Measurements from ENCODE around the gene PNPLA6. TPM values are rescaled to one million over a fixed set of nuclear protein-coding genes. Genes with fewer than 3 reads are reported as not detected.

Gene PNPLA6
- total RNA-seq, 1 experiment from 2014 or later: 121 TPM

DNA sequence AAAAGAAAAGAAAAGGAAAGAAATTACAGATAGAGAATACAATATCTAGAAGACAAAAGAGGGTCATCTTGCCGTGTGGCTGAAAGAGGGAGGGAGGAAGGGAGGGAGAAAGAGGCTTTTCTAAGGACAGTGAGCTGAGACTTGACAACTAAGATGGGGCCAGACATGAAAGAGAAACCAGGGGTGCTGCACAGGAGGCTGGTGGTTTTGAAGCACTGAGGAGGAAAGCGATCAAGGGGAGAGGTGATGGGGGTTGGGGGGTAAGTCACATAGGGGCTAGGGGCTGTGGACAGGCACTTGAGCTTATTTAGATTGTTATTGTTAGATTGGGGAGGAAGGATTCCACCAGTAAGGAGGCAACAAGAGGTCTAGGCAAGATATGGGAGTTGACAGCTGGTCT, 17.3 kb downstream of the PNPLA6 start:
- Histone ChIP-seq H2AFZ (no peak overlapping the region), H3K27me3 (ENCODE audit: insufficient read depth, low read depth) (no peaks in the 10 kb centered on the region), H3K4me3 (no peak overlapping the region), H3K27ac (no peak overlapping the region), H4K20me1 (ENCODE audit: insufficient read depth) (no peaks in the 10 kb centered on the region), H3K79me2 (ENCODE audit: low read depth) (no peaks in the 10 kb centered on the region), H3K36me3 (ENCODE audit: low read depth) (peaks cover 13% of the 10 kb centered on the region; the same call in 1 of the 2 replicates), H3K9me3 (ENCODE audit: insufficient read depth, low read depth) (no peaks in the 10 kb centered on the region), H3K9me2 (ENCODE audit: insufficient read depth) (no peaks in the 10 kb centered on the region), H3K4me1 (replicated peaks; ENCODE audit: insufficient read depth) (no peaks in the 10 kb centered on the region), H3K4me2 (no peak overlapping the region), H3F3A (ENCODE audit: insufficient read depth, low read depth) (0 out of 2 replicates have a peak, but pooled peaks cover 5% of the 10 kb centered on the region)
- intact Hi-C loops (cut with micrococcal nuclease; ENCODE audit: unreplicated experiment): no loop called here
- POLR2A ChIA-PET (ENCODE audit: unreplicated experiment): interaction anchor here (0.6 to 0.7 kb wide), 2 partner anchors 101 to 159 kb away, joined by 3 to 18 read pairs; no protein-coding TSS in a partner anchor
- DNase-seq: no peak
- CTCF ChIA-PET: interaction anchor here (0.6 kb wide), 1 partner anchor 173 kb away, joined by 6 read pairs; no protein-coding TSS in a partner anchor
- TF ChIP-seq EZH2 (IDR thresholded peaks at IDR 0.05; ENCODE audit: low read depth) (no peak), CTCF (conservative IDR thresholded peaks at IDR 0.05) (no peak)
- no TSS peak for BruUV-seq (replicated peaks)

DNA sequence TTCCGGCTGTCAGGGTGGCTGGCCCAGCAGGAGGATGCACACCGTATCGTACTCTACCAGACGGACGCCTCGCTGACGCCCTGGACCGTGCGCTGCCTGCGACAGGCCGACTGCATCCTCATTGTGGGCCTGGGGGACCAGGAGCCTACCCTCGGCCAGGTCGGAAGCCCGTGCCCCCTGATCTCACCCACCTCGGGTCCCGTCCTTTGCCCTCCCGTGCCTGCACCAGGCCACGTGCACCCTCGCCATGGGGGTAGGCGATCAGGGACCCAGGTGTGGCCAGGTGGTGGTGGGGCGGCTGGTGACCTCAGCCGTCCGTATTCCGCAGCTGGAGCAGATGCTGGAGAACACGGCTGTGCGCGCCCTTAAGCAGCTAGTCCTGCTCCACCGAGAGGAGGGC, 19.0 kb downstream of the PNPLA6 start:
- Histone ChIP-seq H3K9me2 (ENCODE audit: insufficient read depth) (no peaks in the 10 kb centered on the region), H3K4me1 (replicated peaks; ENCODE audit: insufficient read depth) (no peaks in the 10 kb centered on the region), H3K4me3 (no peak overlapping the region), H3K27ac (no peak overlapping the region), H3K79me2 (ENCODE audit: low read depth) (no peaks in the 10 kb centered on the region), H3K4me2 (no peak overlapping the region), H3K9me3 (ENCODE audit: insufficient read depth, low read depth) (no peaks in the 10 kb centered on the region), H3K36me3 (ENCODE audit: low read depth) (peaks cover 13% of the 10 kb centered on the region; the same call in 1 of the 2 replicates), H4K20me1 (ENCODE audit: insufficient read depth) (no peaks in the 10 kb centered on the region), H2AFZ (no peak overlapping the region), H3K27me3 (ENCODE audit: insufficient read depth, low read depth) (no peaks in the 10 kb centered on the region), H3F3A (ENCODE audit: insufficient read depth, low read depth) (no peaks in the 10 kb centered on the region; the same call in 1 of the 2 replicates)
- DNase-seq: no peak
- POLR2A ChIA-PET (ENCODE audit: unreplicated experiment): interaction anchor here (0.5 kb wide), 1 partner anchor 1237 kb away, joined by 3 read pairs; no protein-coding TSS in a partner anchor
- no peak for TF ChIP-seq CTCF (conservative IDR thresholded peaks at IDR 0.05)
- no peak for TF ChIP-seq EZH2 (IDR thresholded peaks at IDR 0.05; ENCODE audit: low read depth)
- no TSS peak for BruUV-seq (replicated peaks)
- intact Hi-C loops (cut with micrococcal nuclease; ENCODE audit: unreplicated experiment): no loop called here
- CTCF ChIA-PET: no interaction called here

DNA sequence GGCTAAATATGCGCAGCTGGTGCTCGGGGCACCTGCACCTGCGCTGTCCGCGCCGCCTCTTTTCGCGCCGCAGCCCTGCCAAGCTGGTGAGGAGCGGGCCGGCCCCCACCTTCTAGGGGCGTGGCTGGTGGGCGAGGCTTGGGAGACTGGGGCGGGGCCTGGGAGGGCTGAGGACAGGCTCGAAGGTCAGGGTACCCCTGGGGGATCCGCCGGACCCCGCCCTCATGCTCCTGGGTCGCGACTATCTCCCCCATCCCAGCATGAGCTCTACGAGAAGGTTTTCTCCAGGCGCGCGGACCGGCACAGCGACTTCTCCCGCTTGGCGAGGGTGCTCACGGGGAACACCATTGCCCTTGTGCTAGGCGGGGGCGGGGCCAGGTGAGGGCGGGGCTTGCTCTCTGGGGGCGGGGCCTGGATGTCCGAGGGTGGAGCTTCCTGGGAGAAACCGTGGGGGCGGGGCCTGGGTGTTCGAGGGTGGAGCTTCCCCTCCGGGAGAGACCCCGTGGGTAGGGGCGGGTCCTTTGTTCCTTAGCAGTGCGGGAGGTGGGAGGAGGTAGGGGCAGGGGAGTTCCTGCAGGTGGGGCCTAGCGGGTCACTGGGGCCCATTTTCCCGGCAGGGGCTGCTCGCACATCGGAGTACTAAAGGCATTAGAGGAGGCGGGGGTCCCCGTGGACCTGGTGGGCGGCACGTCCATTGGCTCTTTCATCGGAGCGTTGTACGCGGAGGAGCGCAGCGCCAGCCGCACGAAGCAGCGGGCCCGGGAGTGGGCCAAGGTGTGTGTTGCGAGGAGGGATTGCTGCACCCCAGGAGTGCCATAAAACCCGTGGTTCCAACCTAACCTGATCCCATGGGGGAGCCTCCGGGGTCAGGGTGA, 19.7 kb downstream of the PNPLA6 start:
- no TSS peak for BruUV-seq (replicated peaks)
- DNase-seq: no peak
- Histone ChIP-seq H2AFZ (no peak overlapping the region), H3K27ac (no peak overlapping the region), H3K4me1 (replicated peaks; ENCODE audit: insufficient read depth) (no peaks in the 10 kb centered on the region), H3K4me3 (no peak overlapping the region), H3K9me2 (ENCODE audit: insufficient read depth) (no peaks in the 10 kb centered on the region), H3F3A (ENCODE audit: insufficient read depth, low read depth) (no peaks in the 10 kb centered on the region; the same call in 1 of the 2 replicates), H3K36me3 (ENCODE audit: low read depth) (peaks cover 13% of the 10 kb centered on the region; the same call in 1 of the 2 replicates), H3K9me3 (ENCODE audit: insufficient read depth, low read depth) (no peaks in the 10 kb centered on the region), H3K4me2 (no peak overlapping the region), H4K20me1 (ENCODE audit: insufficient read depth) (no peaks in the 10 kb centered on the region), H3K79me2 (ENCODE audit: low read depth) (no peaks in the 10 kb centered on the region), H3K27me3 (ENCODE audit: insufficient read depth, low read depth) (no peaks in the 10 kb centered on the region)
- POLR2A ChIA-PET (ENCODE audit: unreplicated experiment): interaction anchor here (0.6 kb wide), 1 partner anchor 49 kb away, joined by 5 read pairs; no protein-coding TSS in a partner anchor
- CTCF ChIA-PET: no interaction called here
- intact Hi-C loops (cut with micrococcal nuclease; ENCODE audit: unreplicated experiment): no loop called here
- TF ChIP-seq CTCF (conservative IDR thresholded peaks at IDR 0.05) (no peak), EZH2 (IDR thresholded peaks at IDR 0.05; ENCODE audit: low read depth) (no peak)

Measured in PC-9 (cell line).